ENCODE measurements around the gene PANX3.

GRCh38 chr11:124667601-124668000, 56.4 kb downstream of the PANX3 start:
- no peak for TF ChIP-seq CTCF (IDR thresholded peaks at IDR 0.05)
- no peak for TF ChIP-seq POLR2A (IDR thresholded peaks at IDR 0.05)

Data from upper lobe of left lung (tissue), 4 donors.